GM19372 (cell line): Measurements from ENCODE around the gene PROSER2.

Experiments
- ATAC-seq: cut with Tn5 transposase; IDR thresholded peaks from one replicate; pipeline ENCODE4 v1.9.1; 2021; ENCODE audit warnings: mild to moderate bottlenecking, low read depth, moderate library complexity; ENCODE audit not compliant: unreplicated experiment

PROSER2 gene

DNA sequence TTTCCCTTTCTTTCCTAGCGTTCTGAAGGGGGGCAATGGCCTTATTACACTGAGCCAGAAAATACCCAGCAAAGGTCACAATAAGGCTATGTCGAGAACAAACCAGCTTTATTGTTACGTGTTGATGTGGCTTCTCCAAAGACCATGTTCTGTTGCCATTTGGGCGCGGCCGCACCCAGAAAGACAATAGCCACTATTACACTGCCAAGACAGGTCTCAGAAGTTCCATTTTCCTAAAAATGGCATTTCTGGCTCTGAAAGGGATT lies 77.8 kb downstream of the PROSER2 start:
- ATAC-seq = no peak

DNA sequence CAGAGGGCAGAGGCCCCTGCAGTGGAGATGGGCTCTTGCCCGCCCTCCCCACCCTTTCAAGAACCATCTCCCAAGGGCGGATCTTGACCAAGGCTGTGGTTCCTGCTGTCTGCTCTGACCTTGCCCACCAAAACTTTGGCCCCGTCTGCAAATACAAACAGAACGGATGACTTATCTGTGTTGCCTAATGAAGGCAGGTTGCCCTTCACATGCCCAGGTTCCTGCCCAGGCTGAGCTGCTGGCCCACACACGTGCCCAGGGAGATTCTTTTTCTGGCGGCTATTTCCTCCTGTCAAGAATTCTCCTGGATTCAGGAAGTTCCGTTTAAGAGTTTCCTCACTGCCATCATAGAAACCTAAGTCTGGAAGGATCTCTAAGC lies 78.3 kb downstream of the PROSER2 start:
- no peak for ATAC-seq

DNA sequence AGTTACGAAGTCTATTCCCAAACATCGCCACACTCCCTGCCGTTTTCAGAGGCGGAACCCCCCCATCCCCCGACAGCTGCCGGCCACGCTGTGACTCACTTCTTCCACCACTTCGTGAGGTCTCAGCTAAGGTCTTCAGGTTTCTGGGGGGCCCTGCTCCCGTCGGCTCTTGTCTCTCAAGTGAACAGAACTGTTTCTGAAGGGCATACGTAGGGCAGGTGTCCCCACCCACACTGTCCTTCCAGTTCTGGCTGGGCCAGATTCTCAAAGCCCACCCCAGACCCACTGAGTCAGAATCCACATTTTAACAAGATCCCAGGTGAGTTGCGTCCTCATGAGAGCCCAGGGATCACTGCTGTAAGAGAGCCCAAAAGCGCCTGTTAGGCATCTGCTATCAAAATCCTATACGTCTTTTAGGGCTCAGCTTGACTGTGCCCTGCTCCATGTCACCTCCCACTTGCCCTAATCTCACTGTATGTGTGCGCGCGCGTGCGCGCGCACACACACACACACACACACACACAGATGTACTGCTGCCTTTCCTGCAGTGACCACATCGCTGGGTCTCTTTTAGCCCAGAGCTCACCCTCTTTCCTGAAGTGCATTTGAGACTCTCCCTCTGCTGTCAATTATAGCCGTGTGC lies 78.8 kb downstream of the PROSER2 start:
- ATAC-seq = no peak

DNA sequence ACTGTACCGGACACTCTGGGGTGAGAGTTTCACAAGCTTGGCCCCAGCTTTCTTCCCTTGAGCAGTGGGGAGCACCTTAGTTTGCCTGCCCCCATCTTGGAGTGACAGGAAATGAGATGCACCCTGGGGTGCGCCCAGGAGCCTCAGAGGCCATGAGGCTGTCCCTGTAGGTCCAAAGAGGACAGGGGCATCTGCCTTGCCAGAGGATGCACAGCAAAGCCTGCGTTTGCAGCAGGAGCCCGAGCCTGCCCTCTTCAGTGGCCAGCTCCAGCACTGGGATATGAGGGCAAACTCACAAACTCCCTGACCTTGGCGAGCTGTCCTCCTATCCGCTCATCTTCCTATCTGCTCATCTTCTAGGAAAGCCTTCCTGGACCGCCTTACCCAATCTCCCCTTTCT lies 79.5 kb downstream of the PROSER2 start:
- no peak for ATAC-seq

DNA sequence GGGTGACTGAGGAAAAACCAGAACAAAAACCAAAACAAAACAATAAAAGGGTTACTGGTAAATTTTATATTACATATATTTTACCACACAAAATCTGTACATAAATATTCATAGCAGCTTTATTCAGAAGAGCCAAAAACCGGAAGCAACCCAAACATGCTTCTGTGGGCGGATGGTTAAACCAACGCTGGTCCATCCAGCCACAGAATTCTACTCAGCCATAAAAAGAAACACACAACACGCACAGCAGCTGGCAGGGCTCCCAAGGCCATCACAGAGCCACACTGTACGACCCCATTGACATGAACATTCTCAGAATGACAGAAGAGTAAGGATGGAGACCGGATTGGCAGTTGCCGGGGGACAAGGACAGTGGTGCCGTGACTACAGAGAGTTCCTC lies 83.6 kb downstream of the PROSER2 start:
- ATAC-seq = no peak

DNA sequence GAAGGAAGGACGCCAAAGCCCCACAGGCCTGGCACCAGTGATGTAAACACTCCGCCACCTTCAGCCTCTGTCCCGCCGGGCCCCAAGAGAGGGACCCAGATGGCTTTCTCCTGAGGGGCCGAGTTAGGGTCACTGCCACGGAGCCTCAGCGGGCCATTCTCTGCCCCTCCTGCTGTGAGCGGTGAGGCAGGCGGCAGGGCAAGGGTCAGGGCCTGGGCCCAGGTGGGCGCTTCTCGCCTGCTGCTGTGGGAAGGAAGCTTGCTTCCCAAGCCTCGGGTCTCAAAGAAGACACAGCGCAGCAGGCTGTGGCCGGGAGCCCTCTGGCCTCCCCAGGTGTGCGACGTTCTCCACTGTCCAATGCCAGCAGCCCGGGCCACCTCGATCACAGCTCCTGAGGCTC lies 84.8 kb downstream of the PROSER2 start:
- ATAC-seq = no peak

DNA sequence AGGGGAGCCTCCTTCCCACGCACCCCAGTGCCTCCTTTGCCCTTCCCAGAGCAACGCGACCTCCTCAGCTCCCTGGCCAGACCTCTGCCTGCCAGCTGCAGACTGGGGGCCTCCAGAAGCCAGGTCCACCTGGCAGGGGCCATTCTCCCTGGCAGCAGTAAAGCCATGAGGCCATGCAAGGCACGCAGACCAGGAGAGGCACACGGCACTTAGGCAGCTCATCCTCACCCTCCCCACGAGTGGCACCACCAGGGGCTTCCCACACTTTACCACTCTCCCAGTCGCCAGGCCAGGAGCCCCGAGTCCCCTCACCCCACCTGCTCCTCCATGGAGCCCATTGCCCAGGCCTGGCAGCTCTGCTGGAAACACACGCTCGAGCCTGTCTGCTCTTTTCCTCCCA lies 85.4 kb downstream of the PROSER2 start:
- no peak for ATAC-seq

DNA sequence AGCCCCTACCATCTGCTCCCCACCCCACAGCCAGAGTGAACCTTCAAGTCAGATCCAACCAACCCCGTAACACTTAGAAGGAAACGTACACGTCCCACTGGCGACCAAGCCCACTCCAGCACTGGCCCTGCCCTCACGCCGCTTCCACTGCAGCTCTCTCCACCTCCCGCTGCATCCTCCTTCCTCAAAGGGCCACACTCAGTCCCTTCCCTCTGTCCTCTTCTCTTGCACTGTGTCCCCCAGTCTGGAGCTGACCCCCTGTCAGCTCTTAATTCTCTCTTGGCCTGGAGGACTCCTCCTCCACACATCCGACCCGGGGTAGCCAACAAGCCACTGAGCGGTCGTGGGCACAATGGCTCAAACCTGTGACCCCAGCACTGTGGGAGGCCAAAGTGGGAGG lies 85.8 kb downstream of the PROSER2 start:
- no peak for ATAC-seq

DNA sequence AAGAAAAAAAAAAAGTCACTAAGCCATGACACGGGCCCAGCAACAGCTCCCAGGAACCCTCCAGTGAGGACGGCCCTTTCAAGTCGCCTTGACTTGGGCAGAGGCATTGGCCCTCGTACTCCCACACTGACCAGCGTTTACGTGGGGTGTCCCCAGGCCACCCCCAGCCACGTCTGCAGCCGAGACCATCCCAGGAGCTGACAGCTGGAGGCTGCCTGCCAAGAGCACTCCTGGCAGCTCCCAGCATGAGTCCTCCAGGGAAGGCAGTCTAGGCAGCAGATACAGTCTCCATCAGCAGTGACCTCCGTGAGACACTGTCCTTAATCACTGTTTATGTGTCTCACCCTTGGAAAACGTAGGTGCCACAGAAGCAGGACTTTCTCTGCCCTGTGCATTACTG lies 86.5 kb downstream of the PROSER2 start:
- ATAC-seq = no peak

DNA sequence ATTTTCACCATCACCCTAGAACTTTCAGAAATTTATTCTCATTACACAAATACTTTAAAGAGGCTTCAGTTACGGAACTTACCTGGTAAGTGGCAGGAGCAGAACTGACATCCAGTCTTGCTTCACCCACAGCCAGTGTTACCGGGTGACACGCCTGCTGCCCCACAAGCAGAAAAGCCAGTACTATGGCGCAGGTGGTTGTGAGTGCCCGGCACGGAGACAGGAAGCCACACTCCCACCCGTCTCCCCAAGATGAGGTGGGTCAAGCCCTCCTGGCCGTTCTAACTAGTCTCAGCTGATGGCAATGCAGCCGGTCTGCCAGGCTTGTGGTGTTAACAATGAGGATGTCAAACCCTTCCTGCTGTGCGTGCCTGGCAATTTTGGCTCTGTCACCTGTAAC lies 86.9 kb downstream of the PROSER2 start:
- no peak for ATAC-seq

DNA sequence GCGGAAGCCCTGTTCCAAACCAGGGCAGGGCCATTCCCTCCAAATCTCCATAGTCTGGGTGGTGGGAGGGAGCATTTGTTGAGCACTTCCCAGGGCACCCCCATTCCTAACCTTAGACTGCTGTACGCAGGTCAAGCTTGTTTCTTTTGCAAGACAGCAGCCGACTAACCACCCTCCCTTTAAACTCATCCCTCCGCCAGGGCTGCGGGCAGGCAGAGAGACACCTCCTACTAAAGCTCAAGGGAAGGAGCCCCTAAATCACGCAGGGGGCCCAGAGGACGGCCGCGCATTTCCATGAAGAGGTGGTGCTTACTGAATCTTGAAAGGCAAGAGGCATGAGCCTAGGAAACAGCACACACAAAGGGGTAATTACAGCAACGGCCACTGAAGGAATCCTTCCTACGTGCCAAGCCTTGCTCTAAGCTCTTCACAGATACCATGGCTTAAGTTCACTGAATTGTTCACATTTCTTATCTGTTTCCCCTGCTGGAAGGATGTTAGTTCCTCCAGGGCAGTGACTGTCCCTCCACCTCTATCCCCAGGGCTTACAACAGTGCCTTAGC lies 90.0 kb downstream of the PROSER2 start:
- no peak for ATAC-seq

DNA sequence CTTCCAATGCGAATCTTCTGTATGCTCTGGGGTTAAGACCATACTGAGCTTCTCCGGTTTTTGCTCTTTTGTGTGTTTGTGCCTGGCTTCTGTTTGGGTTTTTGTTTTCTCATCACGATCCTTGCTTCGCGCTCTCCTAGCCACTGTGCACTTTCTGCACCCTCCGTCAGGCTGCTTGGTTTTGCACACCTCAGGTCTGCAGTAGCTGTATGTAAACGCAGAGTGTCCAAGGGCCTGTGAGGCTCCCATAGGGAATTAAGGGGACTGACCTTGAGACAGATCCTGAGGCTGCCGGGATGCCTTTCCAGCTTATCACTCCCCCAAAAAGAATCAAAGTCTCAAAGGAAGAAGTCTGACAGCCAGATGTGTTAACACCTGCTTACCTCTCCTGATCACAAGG lies 95.2 kb downstream of the PROSER2 start:
- ATAC-seq = no peak

DNA sequence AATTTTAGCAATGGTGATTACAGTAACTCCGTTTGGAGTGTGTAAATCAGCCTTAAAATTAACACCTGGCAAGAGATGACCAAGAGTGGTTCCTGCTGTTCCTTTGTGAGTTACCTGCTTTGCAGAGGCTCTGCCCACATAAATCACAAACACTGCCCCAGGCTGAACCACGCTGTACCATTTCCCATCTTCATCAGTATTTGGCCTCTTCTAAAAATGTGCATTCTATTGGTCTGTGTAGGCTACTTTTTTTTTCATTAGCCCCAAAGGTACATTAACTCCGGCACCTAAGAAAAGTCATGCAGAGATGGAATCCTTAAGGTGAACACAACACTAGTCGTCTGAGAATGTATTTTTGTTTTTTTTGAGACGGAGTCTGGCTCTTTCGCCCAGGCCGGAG lies 96.1 kb downstream of the PROSER2 start:
- no peak for ATAC-seq
